Measurements from ENCODE around the gene PPP1R7.
"Not testable (repeated sequence)": the region's sequence is repeated elsewhere in the genome, so short reads cannot be mapped to it uniquely, and the experiment has no call there.

The PPP1R7 gene

GRCh38 chr2:241194811-241195210, 44.5 kb downstream of the PPP1R7 start:
- TF ChIP-seq, protein P1, sequence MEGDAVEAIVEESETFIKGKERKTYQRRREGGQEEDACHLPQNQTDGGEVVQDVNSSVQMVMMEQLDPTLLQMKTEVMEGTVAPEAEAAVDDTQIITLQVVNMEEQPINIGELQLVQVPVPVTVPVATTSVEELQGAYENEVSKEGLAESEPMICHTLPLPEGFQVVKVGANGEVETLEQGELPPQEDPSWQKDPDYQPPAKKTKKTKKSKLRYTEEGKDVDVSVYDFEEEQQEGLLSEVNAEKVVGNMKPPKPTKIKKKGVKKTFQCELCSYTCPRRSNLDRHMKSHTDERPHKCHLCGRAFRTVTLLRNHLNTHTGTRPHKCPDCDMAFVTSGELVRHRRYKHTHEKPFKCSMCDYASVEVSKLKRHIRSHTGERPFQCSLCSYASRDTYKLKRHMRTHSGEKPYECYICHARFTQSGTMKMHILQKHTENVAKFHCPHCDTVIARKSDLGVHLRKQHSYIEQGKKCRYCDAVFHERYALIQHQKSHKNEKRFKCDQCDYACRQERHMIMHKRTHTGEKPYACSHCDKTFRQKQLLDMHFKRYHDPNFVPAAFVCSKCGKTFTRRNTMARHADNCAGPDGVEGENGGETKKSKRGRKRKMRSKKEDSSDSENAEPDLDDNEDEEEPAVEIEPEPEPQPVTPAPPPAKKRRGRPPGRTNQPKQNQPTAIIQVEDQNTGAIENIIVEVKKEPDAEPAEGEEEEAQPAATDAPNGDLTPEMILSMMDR (IDR thresholded peaks at IDR 0.05): no peak
- H3K4me3 ChIP-seq: no peak overlapping the region
- no peak overlapping the region for H3K27ac ChIP-seq
- no peak for DNase-seq (ENCODE audit: low spot score)

DNA sequence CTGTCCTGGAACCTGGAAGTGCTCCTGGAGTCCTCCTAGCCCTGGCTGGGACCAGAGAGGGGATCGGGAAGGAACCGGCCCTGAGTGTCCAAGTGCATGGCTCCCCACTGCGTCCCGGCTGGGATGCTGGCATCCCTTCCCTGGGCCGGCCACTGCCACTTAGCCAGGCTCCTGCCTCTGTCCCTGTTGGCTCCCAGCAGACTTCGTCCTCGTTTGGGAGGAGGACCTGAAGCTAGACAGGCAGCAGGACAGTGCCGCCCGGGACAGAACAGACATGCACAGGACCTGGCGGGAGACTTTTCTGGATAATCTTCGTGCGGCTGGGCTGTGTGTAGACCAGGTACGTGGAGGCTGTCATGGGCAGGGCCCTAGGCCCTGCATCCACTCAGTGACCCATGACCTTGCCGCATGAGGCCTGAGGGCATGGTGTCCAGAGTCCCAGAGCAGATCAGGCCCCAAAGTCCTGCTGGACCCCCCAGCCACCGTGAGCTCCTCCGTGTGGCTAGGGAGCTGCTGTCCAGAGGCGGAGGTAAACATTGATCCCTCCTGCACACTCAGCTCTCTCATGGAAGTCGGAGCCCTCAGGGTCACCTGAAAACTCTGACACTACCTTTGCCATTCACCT, 45.4 kb downstream of the PPP1R7 start:
- TF ChIP-seq, protein P1 (IDR thresholded peaks at IDR 0.05): no peak
- H3K4me3 ChIP-seq: no peak overlapping the region
- no peak for DNase-seq (ENCODE audit: low spot score)
- no peak overlapping the region for H3K27ac ChIP-seq

DNA sequence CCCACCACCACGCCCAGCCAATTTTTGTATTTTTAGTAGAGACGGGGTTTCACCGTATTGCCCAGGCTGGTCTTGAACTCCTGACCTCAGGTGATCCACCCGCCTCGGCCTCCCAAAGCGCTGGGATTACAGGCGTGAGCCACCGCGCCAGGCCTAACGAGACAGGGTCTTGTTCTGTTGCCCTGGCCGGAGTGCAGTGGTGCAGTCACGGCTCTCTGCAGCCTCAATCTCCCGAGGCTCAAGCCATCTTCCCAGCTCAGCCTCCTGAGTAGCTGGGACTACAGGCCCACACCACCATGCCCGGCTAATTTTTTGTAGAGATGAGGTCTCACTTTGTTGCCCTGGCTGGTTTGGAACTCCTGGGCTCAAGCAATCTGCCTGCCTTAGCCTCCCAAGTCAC, 47.0 kb downstream of the PPP1R7 start:
- H3K4me3 ChIP-seq; H3K27ac ChIP-seq; DNase-seq (ENCODE audit: low spot score): not testable (repeated sequence)

GRCh38 chr2:241197947-241198346, 47.7 kb downstream of the PPP1R7 start:
- H3K27ac ChIP-seq: no peak overlapping the region
- DNase-seq (ENCODE audit: low spot score): no peak
- no peak overlapping the region for H3K4me3 ChIP-seq
- TF ChIP-seq, protein P1 (IDR thresholded peaks at IDR 0.05): no peak

DNA sequence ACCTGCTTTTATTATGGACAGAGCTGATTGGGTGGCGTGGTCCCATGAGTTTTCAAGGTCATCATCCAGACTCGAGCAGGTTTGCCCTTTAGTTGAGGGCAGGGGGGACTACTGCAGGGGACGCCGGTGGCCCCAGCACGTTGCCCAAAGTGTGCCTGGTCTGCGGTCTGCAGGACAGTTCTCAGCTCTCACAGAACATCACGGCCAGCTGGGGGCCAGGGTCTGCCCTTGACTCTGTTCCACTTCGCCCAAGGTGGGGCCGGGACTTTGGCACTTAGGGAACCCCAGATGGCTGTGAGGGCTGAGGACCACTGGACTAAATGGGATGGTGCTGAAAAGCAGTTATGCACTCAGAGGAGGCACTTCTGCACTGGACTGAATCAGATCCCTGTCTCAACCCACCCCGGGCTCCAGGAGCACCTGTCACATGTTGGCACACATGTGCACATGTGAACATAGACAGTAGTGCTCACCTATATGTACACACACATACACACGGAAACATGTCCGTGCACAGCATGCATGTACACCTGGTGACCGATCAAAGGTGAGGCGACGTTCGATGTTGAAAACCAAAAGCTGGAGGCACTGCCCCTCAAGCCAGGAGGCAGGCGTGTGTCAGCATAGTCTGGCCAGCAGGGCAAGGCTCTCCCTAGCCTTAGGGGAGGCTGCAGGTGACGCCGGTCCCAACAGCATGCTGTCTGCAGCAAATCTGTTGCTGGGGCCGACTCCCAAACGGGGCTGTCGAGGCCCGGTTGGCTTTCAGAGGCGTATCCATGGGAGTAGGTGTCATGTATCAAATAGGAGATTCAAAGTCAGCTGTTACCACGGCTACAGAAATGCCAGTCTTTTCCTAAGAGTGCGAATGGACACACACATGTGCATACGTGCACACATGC, 48.4 kb downstream of the PPP1R7 start:
- no peak overlapping the region for H3K27ac ChIP-seq
- TF ChIP-seq, protein P1 (IDR thresholded peaks at IDR 0.05): no peak
- DNase-seq (ENCODE audit: low spot score): no peak
- H3K4me3 ChIP-seq: no peak overlapping the region

DNA sequence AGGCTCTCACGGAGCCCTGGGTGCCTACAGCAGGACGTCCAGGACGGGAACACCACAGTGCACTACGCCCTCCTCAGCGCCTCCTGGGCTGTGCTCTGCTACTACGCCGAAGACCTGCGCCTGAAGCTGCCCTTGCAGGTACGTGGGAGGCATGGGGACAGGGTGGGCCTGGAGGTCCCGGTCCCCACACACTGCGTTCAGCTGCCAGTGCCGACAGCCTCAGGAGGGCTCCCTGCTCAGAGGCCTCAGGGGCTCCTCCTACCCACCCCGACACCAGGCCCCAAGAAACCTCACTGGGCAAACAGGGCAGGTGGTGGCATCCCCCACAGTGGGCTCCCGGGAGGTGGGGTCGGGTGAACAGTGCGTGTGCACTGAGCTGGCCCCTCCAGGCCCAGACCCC, 49.0 kb downstream of the PPP1R7 start:
- no peak for DNase-seq (ENCODE audit: low spot score)
- TF ChIP-seq, protein P1 (IDR thresholded peaks at IDR 0.05): no peak
- H3K4me3 ChIP-seq: no peak overlapping the region

GRCh38 chr2:241199897-241200821, 49.9 kb downstream of the PPP1R7 start:
- DNase-seq (ENCODE audit: low spot score): no peak
- H3K4me3 ChIP-seq: no peak overlapping the region
- H3K27ac ChIP-seq: no peak overlapping the region
- TF ChIP-seq, protein P1 (IDR thresholded peaks at IDR 0.05): no peak

More for the DNA sequence above, 49.0 kb downstream of the PPP1R7 start:
- H3K27ac ChIP-seq: no peak overlapping the region
